Pancreas (tissue), 10 donors: Measurements from ENCODE around the gene ZNF512B. TPM values are rescaled to one million over a fixed set of nuclear protein-coding genes. Genes with fewer than 3 reads are reported as not detected.

ENCODE experiments used
- ATAC-seq, 4 donors: fragments of 200-7000 bp; cut with Tn5 transposase; one replicate each; pipeline versions ENCODE4 v1.8.0 to v1.9.1; 2020; ENCODE audit warnings: mild to moderate bottlenecking in 4 of 4, moderate library complexity in 4 of 4
- DNase-seq, 6 donors: peaks; one replicate each; pipeline ENCODE4 v3.0.0-alpha.2; 2020
- FAIRE-seq: peaks from 2 replicates; lab custom pipeline; 2012; peaks lifted over from hg19 to GRCh38; lab: Jason Lieb, UNC
- H3K27ac ChIP-seq, 4 donors: fragments of 200-600 bp; sonication (generic); 1 replicate in 3 of 4; 2 replicates in 1 of 4; pipeline versions ENCODE4 v1.5.0 to v1.8.0; 2020
- H3K27me3 ChIP-seq, 4 donors: fragments of 200-600 bp; one replicate each; pipeline ENCODE4 v1.8.0; 2021
- H3K36me3 ChIP-seq, 3 donors: fragments of 200-600 bp; sonication (generic) in 1 of 3; one replicate each; pipeline versions ENCODE4 v1.5.0 to v1.8.0; 2020 to 2021
- H3K4me1 ChIP-seq, 3 donors: fragments of 200-600 bp; one replicate each; pipeline ENCODE4 v1.8.0; 2021
- H3K4me3 ChIP-seq, 4 donors: fragments of 200-600 bp; sonication (generic) in 2 of 4; one replicate each; pipeline versions ENCODE4 v1.5.0 to v1.8.0; 2020 to 2021
- H3K9me3 ChIP-seq, 4 donors: fragments of 200-600 bp; one replicate each; pipeline ENCODE4 v1.8.0; 2021
- CTCF ChIP-seq, 4 donors: fragments of 200-600 bp; sonication (generic) in 3 of 4; IDR thresholded peaks; one replicate each; pipeline versions ENCODE4 v1.5.0 to v1.8.0; 2021; ENCODE audit warnings: antibody characterized with exemption in 4 of 4
- WGBS, 2 donors: extraction: QIAGEN DNeasy Blood & Tissue Kit; methylation state at CpG; one replicate each; pipeline ENCODE4 v1.1.7; 2013; 5-methylcytosine and 5-hydroxymethylcytosine counted together
- intact Hi-C, 3 donors: fragments of 100-400 bp; cut with DNase I; formaldehyde crosslinking; loops; one replicate each; pipeline versions ENCODE4 v1.11.1 to v1.14.2; 2022
- polyA plus RNA-seq, 2 donors: library from polyadenylated mRNA; stranded (reverse); fragments of 200-250 nt; gene quantifications; one replicate each; pipeline ENCODE4 v1.2.3, GENCODE V29; 2013
- total RNA-seq, 6 donors: library from RNA; stranded (reverse); fragmentation: NEBNext Ultra II Directional in 4 of 6; extraction: Animal tissue kit (Norgen Biotek cat#: 25700) in 4 of 6; gene quantifications; one replicate each; pipeline versions ENCODE4 v1.2.1 to v1.2.4, GENCODE V29; 2021 to 2023
- donor health status: healthy with polysubstance abuse.
- donor health status: DM: no; HTN: no; CAD: no; lungs with moderate emphysema.
- donor health status: DM: no; HTN: no; CAD: no.
- donor health status: control.
- donor health status: control.
- donor health status: Bipolar disorder and iron deficiency.
- donor health status: DM: yes; HTN: yes; CAD: no.
- donor health status: DM: no; HTN: no; CAD: no.
- donor health status: DM: no; HTN: no; CAD: no.
- donor health status: DM: yes; HTN: yes; CAD: no.

Gene ZNF512B
- total and polyA plus RNA-seq, 8 donors, result 8.5 to 22.0 (median 11.4) TPM

- Histone ChIP-seq H3K9me3 (no peaks in the 10 kb centered on the region), H3K36me3 (peaks cover 3 to 48% (median 17%) of the 10 kb centered on the region in 3 donors), H3K4me3 (no peak overlapping the region), H3K4me1 (no peaks in the 10 kb centered on the region), H3K27me3 (no peaks in the 10 kb centered on the region), H3K27ac (no peak overlapping the region)
- 76 to 85% methylated on average over 28 of the region's 30 CpGs for WGBS, 2 donors
- ATAC-seq, result no peak
- DNase-seq, result peak in 2 of 6 donors; percentile 25 to 67
- intact Hi-C loops, result no loop called here
- TF ChIP-seq CTCF (IDR thresholded peaks at IDR 0.05), result no peak
- no peak for FAIRE-seq
These were observed 27.3 kb downstream of the ZNF512B start for GRCh38 chr20:63942250-63942951.

- ATAC-seq (peak in 1 of 4 donors; percentile 3), FAIRE-seq (no peak), DNase-seq (peak in 4 of 6 donors; percentile 24 to 73 (median 49))
- Histone ChIP-seq H3K27ac (no peak overlapping the region), H3K9me3 (no peaks in the 10 kb centered on the region), H3K4me3 (no peak overlapping the region), H3K4me1 (no peaks in the 10 kb centered on the region), H3K27me3 (no peaks in the 10 kb centered on the region), H3K36me3 (peaks cover 3 to 48% (median 17%) of the 10 kb centered on the region in 3 donors)
- no peak for TF ChIP-seq CTCF (IDR thresholded peaks at IDR 0.05)
- intact Hi-C loops, result no loop called here
- WGBS, 2 donors, result 85 to 89% methylated on average over 35 of the region's 39 CpGs
These were observed 28.2 kb downstream of the ZNF512B start for GRCh38 chr20:63941282-63942081.

GRCh38 chr20:63940472-63941266 is 29.1 kb downstream of the ZNF512B start:
- WGBS, 2 donors, result 95 to 96% methylated on average over 58 of the region's 58 CpGs
- no peaks in the 10 kb centered on the region for H3K4me1 ChIP-seq
- no peak overlapping the region for H3K4me3 ChIP-seq
- ATAC-seq (no peak), DNase-seq (peak in 4 of 6 donors; percentile 10 to 76 (median 38)), FAIRE-seq (no peak)
- peaks cover 3 to 47% (median 17%) of the 10 kb centered on the region in 3 donors for H3K36me3 ChIP-seq
- H3K27me3 ChIP-seq, result no peaks in the 10 kb centered on the region
- TF ChIP-seq CTCF (IDR thresholded peaks at IDR 0.05), result no peak
- no peaks in the 10 kb centered on the region for H3K9me3 ChIP-seq
- H3K27ac ChIP-seq, result no peak overlapping the region
- intact Hi-C loops, result no loop called here

- no peak for FAIRE-seq
- H3K36me3 ChIP-seq, result peaks cover 3 to 43% (median 17%) of the 10 kb centered on the region in 3 donors
These were observed 29.7 kb downstream of the ZNF512B start for GRCh38 chr20:63940071-63940471.

More at GRCh38 chr20:63940071-63940471, 29.7 kb downstream of the ZNF512B start:
- DNase-seq (peak in 2 of 6 donors; percentile 28 to 70), ATAC-seq (no peak)
- 93 to 95% methylated on average over 23 of the region's 23 CpGs for WGBS, 2 donors
- Histone ChIP-seq H3K9me3 (no peaks in the 10 kb centered on the region), H3K27ac (no peak overlapping the region), H3K4me1 (no peaks in the 10 kb centered on the region), H3K27me3 (no peaks in the 10 kb centered on the region), H3K4me3 (no peak overlapping the region)
- no peak for TF ChIP-seq CTCF (IDR thresholded peaks at IDR 0.05)
- intact Hi-C loops, result no loop called here
